Tracheal epithelial cell (primary cell): ENCODE measurements around the gene TCF12. TPM values are rescaled to one million over a fixed set of nuclear protein-coding genes. Genes with fewer than 3 reads are reported as not detected.

ENCODE experiments used
- total RNA-seq: library from RNA; depleted of rRNA; stranded (reverse); fragments of >200 nt; gene quantifications from 2 replicates; pipeline ENCODE4 v1.2.1, GENCODE V29; 2014

Gene TCF12
- 30.8 and 44.5 TPM in 2 replicates for total RNA-seq

GRCh38 chr15:56918046-56918938, at the start of gene TCF12:
Gene TCF12 (plus strand): TSS chr15:56918644. CDS start chr15:56919914, 1,270 bp downstream.

Other genes with a start within 250 kb of the TCF12 start
- 7.0 and 12.8 TPM in 2 replicates for gene ZNF280D, start 185.1 kb upstream of the TCF12 start, total RNA-seq